Measurements from ENCODE around the gene TRPM2.

- TF ChIP-seq CTCF (IDR thresholded peaks at IDR 0.05): no peak
- no peak for TF ChIP-seq POLR2A (IDR thresholded peaks at IDR 0.05)
These were observed 90.0 kb downstream of the TRPM2 start for GRCh38 chr21:44443291-44443890.

All from prostate gland (tissue), 2 donors.